HEK293 (cell line): Measurements from ENCODE around the gene H2AZ2.

ENCODE experiments used
- BCL11B ChIP-seq: fragments of 450-650 bp; formaldehyde crosslinking; IDR thresholded peaks from 2 replicates; pipeline ENCODE4 v1.5.1; 2016; ENCODE audit warnings: low read depth, missing biosample characterization, missing genetic modification characterization
- FEZF1 ChIP-seq: fragments of 450-650 bp; formaldehyde crosslinking; IDR thresholded peaks from 2 replicates; pipeline ENCODE4 v1.5.1; 2016; ENCODE audit warnings: missing biosample characterization, missing genetic modification characterization
- GFI1B ChIP-seq: fragments of 450-650 bp; formaldehyde crosslinking; IDR thresholded peaks from 2 replicates; pipeline ENCODE4 v1.5.1; 2016; ENCODE audit warnings: missing biosample characterization, missing genetic modification characterization
- KLF8 ChIP-seq: fragments of 450-650 bp; formaldehyde crosslinking; IDR thresholded peaks from 2 replicates; pipeline ENCODE4 v1.5.1; 2016; ENCODE audit warnings: missing biosample characterization, missing genetic modification characterization
- OSR2 ChIP-seq: fragments of 450-650 bp; formaldehyde crosslinking; IDR thresholded peaks from 2 replicates; pipeline ENCODE4 v1.5.1; 2016; ENCODE audit warnings: missing biosample characterization, missing genetic modification characterization
- PBX3 ChIP-seq: sonication (generic); formaldehyde crosslinking; IDR thresholded peaks from 2 replicates; pipeline ENCODE4 v1.8.1; 2022; ENCODE audit warnings: mild to moderate bottlenecking, moderate library complexity, missing genetic modification reagents
- PRDM10 ChIP-seq: fragments of 450-650 bp; formaldehyde crosslinking; IDR thresholded peaks from 2 replicates; pipeline ENCODE4 v1.5.1; 2016; ENCODE audit warnings: missing biosample characterization, missing genetic modification characterization
- PRDM6 ChIP-seq: fragments of 450-650 bp; formaldehyde crosslinking; IDR thresholded peaks from 2 replicates; pipeline ENCODE4 v1.5.1; 2017; ENCODE audit warnings: missing biosample characterization, missing genetic modification characterization
- REST ChIP-seq: fragments of 450-650 bp; formaldehyde crosslinking; IDR thresholded peaks from 2 replicates; pipeline ENCODE4 v1.5.1; 2016; ENCODE audit warnings: missing biosample characterization, missing genetic modification characterization
- ZBTB20 ChIP-seq: fragments of 450-650 bp; formaldehyde crosslinking; IDR thresholded peaks from 2 replicates; pipeline ENCODE4 v1.5.1; 2016; ENCODE audit warnings: missing biosample characterization, missing genetic modification characterization
- ZEB2 ChIP-seq: fragments of 450-650 bp; formaldehyde crosslinking; IDR thresholded peaks from 2 replicates; pipeline ENCODE4 v1.5.1; 2016; ENCODE audit warnings: missing biosample characterization, missing genetic modification characterization
- ZFP41 ChIP-seq: fragments of 450-650 bp; formaldehyde crosslinking; IDR thresholded peaks from 2 replicates; pipeline ENCODE4 v1.5.1; 2016; ENCODE audit warnings: missing biosample characterization, missing genetic modification characterization, borderline replicate concordance
- ZNF140 ChIP-seq: fragments of 450-650 bp; formaldehyde crosslinking; IDR thresholded peaks from 2 replicates; pipeline ENCODE4 v1.5.1; 2016; ENCODE audit warnings: missing biosample characterization, missing genetic modification characterization
- ZNF280D ChIP-seq: fragments of 450-650 bp; formaldehyde crosslinking; IDR thresholded peaks from 2 replicates; pipeline ENCODE4 v1.5.1; 2016; ENCODE audit warnings: missing biosample characterization, missing genetic modification characterization
- ZNF398 ChIP-seq: fragments of 450-650 bp; formaldehyde crosslinking; IDR thresholded peaks from 2 replicates; pipeline ENCODE4 v1.5.1; 2017; ENCODE audit warnings: missing biosample characterization, missing genetic modification characterization
- ZNF404 ChIP-seq: fragments of 450-650 bp; formaldehyde crosslinking; IDR thresholded peaks from 2 replicates; pipeline ENCODE4 v1.5.1; 2017; ENCODE audit warnings: missing biosample characterization, missing genetic modification characterization
- ZNF426 ChIP-seq: fragments of 450-650 bp; formaldehyde crosslinking; IDR thresholded peaks from 2 replicates; pipeline ENCODE4 v1.5.1; 2017; ENCODE audit warnings: missing biosample characterization, missing genetic modification characterization, mild to moderate bottlenecking, inconsistent platforms, moderate library complexity
- ZNF549 ChIP-seq: fragments of 450-650 bp; IDR thresholded peaks from 2 replicates; pipeline ENCODE4 v1.5.1; 2018; ENCODE audit warnings: missing biosample characterization, missing genetic modification characterization, mild to moderate bottlenecking, inconsistent platforms, moderate library complexity
- ZNF560 ChIP-seq: fragments of 450-650 bp; formaldehyde crosslinking; IDR thresholded peaks from 2 replicates; pipeline ENCODE4 v1.5.1; 2017; ENCODE audit warnings: missing biosample characterization, missing genetic modification characterization, borderline replicate concordance
- ZNF571 ChIP-seq: fragments of 450-650 bp; formaldehyde crosslinking; IDR thresholded peaks from 2 replicates; pipeline ENCODE4 v1.5.0; 2017; ENCODE audit warnings: missing biosample characterization, missing genetic modification characterization
- ZNF791 ChIP-seq: fragments of 450-650 bp; formaldehyde crosslinking; IDR thresholded peaks from 2 replicates; pipeline ENCODE4 v1.5.1; 2016; ENCODE audit warnings: missing biosample characterization, missing genetic modification characterization
- ZNF837 ChIP-seq: fragments of 450-650 bp; formaldehyde crosslinking; IDR thresholded peaks from 2 replicates; pipeline ENCODE4 v1.5.1; 2016; ENCODE audit warnings: missing biosample characterization, missing genetic modification characterization
- ZSCAN16 ChIP-seq: fragments of 450-650 bp; formaldehyde crosslinking; IDR thresholded peaks from 2 replicates; pipeline ENCODE4 v1.5.1; 2016; ENCODE audit warnings: missing biosample characterization, missing genetic modification characterization

The H2AZ2 gene

GRCh38 chr7:44847920-44848634, at the start of gene H2AZ2 (continued):
- TF ChIP-seq OSR2 (no peak), ZNF140 (no peak), PRDM6 (no peak), ZNF549 (tag by site-specific recombination) (no peak), ZBTB20 (no peak), GFI1B (no peak), BCL11B (no peak), ZNF280D (tag by site-specific recombination) (no peak), ZFP41 (tag by site-specific recombination) (no peak), ZNF837 (tag by site-specific recombination) (no peak), PBX3 (CRISPR knock-in tag) (peak; percentile 98), ZSCAN16 (tag by site-specific recombination) (no peak), ZNF404 (tag by site-specific recombination) (no peak), FEZF1 (peak; percentile 28; the same call in 1 of the 2 replicates), ZNF791 (no peak), PRDM10 (tag by site-specific recombination) (peak; percentile 32; the same call in 1 of the 2 replicates), REST (tag by site-specific recombination) (no peak), ZNF571 (tag by site-specific recombination) (no peak), ZNF398 (tag by site-specific recombination) (no peak; the same call in 1 of the 2 replicates), KLF8 (tag by site-specific recombination) (peak; percentile 58), ZEB2 (tag by site-specific recombination) (peak; percentile 66; the same call in 1 of the 2 replicates), ZNF560 (tag by site-specific recombination) (no peak), ZNF426 (tag by site-specific recombination) (no peak)
